Coronary artery (tissue), 2 donors: ENCODE results near the gene SPTAN1.
"Not testable (repeated sequence)": the region's sequence is repeated elsewhere in the genome, so short reads cannot be mapped to it uniquely, and the experiment has no call there.

ENCODE experiments used
- DNase-seq: peaks from one replicate; pipeline ENCODE4 v3.0.0-alpha.2; 2017; ENCODE audit warnings: low spot score
- H3K27ac ChIP-seq, 2 donors: fragments of 200-600 bp; sonication (generic); one replicate each; pipeline ENCODE4 v1.5.1; 2016 to 2019
- H3K4me3 ChIP-seq: fragments of 200-600 bp; sonication (generic); 2 replicates; pipeline ENCODE4 v1.5.1; 2016; ENCODE audit warnings: mild to moderate bottlenecking, moderate library complexity
- CTCF ChIP-seq: fragments of 200-600 bp; sonication (generic); IDR thresholded peaks from one replicate; pipeline ENCODE4 v1.5.1; 2019; ENCODE audit warnings: antibody characterized with exemption

SPTAN1 gene

DNA sequence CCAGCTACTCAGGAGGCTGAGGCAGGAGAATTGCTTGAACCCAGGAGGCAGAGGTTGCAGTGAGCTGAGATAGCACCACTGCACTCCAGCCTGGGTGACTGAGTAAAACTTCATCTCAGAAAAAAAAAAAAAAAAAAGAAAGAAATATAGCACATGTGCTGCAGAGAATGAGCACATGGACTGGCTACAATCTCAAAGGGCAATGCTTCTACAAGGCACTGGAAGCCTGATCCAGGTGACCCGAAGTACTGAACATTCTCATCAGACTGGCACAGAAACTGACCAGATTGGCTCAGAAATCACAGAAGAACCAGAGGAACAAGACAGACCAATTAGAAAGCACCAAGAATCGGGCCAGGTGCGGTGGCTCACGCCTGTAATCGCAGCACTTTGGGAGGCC, 99.4 kb downstream of the SPTAN1 start:
- Histone ChIP-seq H3K27ac (no peak overlapping the region), H3K4me3 (no peak overlapping the region)
- DNase-seq, result no peak
- no peak for TF ChIP-seq CTCF

DNA sequence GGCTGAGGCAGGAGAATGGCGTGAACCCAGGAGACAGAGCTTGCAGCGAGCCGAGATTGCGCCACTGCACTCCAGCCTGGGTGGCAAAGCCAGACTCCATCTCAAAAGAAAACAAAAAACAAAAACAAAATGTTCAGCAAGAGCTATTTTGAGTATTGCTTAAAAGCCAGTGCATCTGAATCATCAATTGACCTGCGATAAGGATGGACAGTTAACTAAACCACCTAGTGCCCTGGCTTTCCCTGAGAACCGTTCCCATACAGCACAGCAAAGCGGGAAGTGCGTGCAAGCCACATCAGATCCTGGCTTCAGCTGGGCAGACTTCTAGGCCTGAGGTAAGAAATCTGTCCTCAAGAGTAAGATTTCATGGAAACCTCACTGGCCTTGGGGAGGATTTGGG, 101.5 kb downstream of the SPTAN1 start:
- no peak for DNase-seq
- TF ChIP-seq CTCF, result no peak
- Histone ChIP-seq H3K27ac (no peak overlapping the region), H3K4me3 (no peak overlapping the region)

- Histone ChIP-seq H3K4me3 (no peak overlapping the region), H3K27ac (no peak overlapping the region)
- no peak for TF ChIP-seq CTCF
- no peak for DNase-seq
These were observed 102.1 kb downstream of the SPTAN1 start for GRCh38 chr9:128654481-128654880.

- Histone ChIP-seq H3K27ac (peak within 1 kb of the TSS; percentile 87 to 92), H3K4me3 (peak within 1 kb of the TSS; percentile 91)
- peak; percentile 96 for DNase-seq
- no peak for TF ChIP-seq CTCF
These were observed 104.3 kb downstream of the SPTAN1 start, which contains the start of gene DYNC2I2 for GRCh38 chr9:128656416-128657343. Gene DYNC2I2 (minus strand): TSS chr9:128656847. CDS start chr9:128656726, 121 bp downstream.

DNA sequence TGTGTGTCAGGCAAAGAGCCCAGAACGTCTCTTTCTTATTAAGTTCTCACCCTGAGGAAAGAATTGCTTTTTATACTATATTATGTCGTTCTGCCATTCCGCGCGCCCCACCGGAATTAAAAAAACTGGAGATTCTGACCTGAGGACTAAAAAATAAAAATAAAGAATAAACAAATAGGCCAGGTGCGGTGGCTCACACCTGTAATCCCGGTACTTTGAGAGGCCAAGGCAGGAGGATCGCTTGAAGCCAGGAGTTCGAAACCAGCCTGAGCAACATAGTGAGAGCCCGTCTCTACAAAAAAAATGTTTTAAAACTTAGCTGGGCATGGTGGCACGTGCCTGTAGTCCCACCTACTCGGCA, 104.9 kb downstream of the SPTAN1 start:
- no peak for TF ChIP-seq CTCF
- DNase-seq, result no peak
- Histone ChIP-seq H3K4me3 (peak overlapping the region; percentile 91), H3K27ac (peak overlapping the region; percentile 87 to 92)

DNA sequence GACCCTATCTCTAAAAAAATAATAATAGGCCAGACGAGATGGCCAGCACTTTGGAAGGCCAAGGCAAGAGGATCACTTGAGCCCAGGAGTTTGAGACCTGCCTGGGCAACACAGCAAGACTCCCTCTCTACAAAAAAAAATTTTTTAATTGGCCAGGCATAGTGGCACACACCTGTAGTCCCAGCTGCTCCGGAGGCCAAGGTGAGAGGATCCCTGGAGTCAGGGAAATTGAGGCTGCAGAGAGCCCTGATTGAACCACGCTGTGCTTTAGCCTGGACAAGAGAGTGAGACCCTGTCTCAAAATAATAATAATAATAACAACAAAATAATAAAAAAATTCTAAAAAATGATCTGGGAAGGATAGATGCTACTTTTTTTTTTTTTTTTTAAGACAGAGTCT, 105.4 kb downstream of the SPTAN1 start:
- H3K4me3 ChIP-seq, result no peak overlapping the region
- no peak for DNase-seq
- H3K27ac ChIP-seq, result no peak overlapping the region
- TF ChIP-seq CTCF, result no peak

- not testable (repeated sequence) for H3K27ac ChIP-seq, H3K4me3 ChIP-seq, DNase-seq
These were observed 114.1 kb downstream of the SPTAN1 start for GRCh38 chr9:128666481-128666941.
